Measurements from ENCODE around the gene SOX4. TPM values are rescaled to one million over a fixed set of nuclear protein-coding genes. Genes with fewer than 3 reads are reported as not detected.
"Not testable (repeated sequence)": the region's sequence is repeated elsewhere in the genome, so short reads cannot be mapped to it uniquely, and the experiment has no call there.

Gene SOX4
- polyA plus RNA-seq, result 1 to 10 TPM; 3.0 to 6.1 TPM

DNA sequence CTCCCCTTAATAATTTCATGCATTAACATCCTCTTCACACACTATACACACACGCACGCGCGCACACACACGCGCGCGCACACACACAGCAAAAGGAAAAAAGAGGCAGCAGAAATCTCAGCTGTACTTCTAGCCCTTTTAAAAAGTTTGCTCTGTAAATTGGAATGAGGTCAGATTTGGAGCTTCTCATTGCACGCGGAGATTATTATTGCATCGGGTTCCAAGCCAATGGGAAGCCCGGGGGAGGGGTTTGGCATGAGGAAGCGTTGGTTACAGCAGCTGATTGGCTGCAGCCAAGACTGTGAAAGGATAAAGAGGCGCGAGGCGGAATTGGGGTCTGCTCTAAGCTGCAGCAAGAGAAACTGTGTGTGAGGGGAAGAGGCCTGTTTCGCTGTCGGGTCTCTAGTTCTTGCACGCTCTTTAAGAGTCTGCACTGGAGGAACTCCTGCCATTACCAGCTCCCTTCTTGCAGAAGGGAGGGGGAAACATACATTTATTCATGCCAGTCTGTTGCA lies at the start of gene SOX4:
Gene SOX4, plus strand, starts transcription at position 340 of the 515 bp plus-strand sequence. CDS start 784 bp downstream, outside the sequence.
- 0% methylated on average over 19 of the region's 19 CpGs for WGBS, 2 donors
- no peaks in the 10 kb centered on the region for H3K9me3 ChIP-seq (ENCODE audit: control insufficient read depth in 2 of 2, insufficient read depth in 1 of 2, low read depth in 1 of 2, low read length in 1 of 2)
- H3K27ac ChIP-seq (ENCODE audit: low read depth in 2 of 2, low read length in 1 of 2), result peak within 1 kb of the TSS; percentile 94

DNA sequence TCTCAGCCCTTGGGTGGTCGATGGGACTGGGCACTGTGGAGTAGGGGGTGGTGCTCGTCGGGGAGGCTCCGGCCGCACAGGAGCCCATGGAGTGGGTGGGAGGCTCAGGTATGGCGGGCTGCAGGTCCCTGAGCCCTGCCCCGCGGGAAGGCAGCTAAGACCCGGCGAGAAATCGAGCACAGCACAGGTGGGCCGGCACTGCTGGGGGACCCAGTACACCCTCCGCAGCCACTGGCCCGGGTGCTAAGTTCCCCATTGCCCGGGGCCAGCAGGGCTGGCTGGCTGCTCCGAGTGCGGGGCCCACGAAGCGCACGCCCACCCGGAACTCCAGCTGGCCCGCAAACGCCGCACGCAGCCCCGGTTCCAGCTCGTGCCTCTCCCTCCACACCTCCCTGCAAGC lies 41.3 kb upstream of the SOX4 start:
- H3K36me3 ChIP-seq (ENCODE audit: control insufficient read depth in 2 of 2, insufficient read depth in 2 of 2, low read length in 1 of 2); H3K4me3 ChIP-seq (ENCODE audit: low read depth in 1 of 2, low read length in 2 of 2); H3K27ac ChIP-seq (ENCODE audit: low read depth in 2 of 2, low read length in 1 of 2); H3K9me3 ChIP-seq (ENCODE audit: control insufficient read depth in 2 of 2, insufficient read depth in 1 of 2, low read depth in 1 of 2, low read length in 1 of 2); H3K27me3 ChIP-seq (ENCODE audit: control insufficient read depth in 1 of 2, insufficient read depth in 2 of 2, low read length in 2 of 2); H3K4me1 ChIP-seq (ENCODE audit: control insufficient read depth in 2 of 2, insufficient read depth in 2 of 2, low read length in 1 of 2): not testable (repeated sequence)
- 90 to 95% methylated on average over 25 to 27 of the region's 27 CpGs for WGBS, 2 donors

More for the DNA sequence above, at the start of gene SOX4:
- Histone ChIP-seq H3K27me3 (ENCODE audit: control insufficient read depth in 1 of 2, insufficient read depth in 2 of 2, low read length in 2 of 2) (no peaks in the 10 kb centered on the region), H3K36me3 (ENCODE audit: control insufficient read depth in 2 of 2, insufficient read depth in 2 of 2, low read length in 1 of 2) (no peaks in the 10 kb centered on the region), H3K4me1 (ENCODE audit: control insufficient read depth in 2 of 2, insufficient read depth in 2 of 2, low read length in 1 of 2) (no peaks in the 10 kb centered on the region), H3K4me3 (ENCODE audit: low read depth in 1 of 2, low read length in 2 of 2) (peak within 1 kb of the TSS; percentile 69 to 88)

DNA sequence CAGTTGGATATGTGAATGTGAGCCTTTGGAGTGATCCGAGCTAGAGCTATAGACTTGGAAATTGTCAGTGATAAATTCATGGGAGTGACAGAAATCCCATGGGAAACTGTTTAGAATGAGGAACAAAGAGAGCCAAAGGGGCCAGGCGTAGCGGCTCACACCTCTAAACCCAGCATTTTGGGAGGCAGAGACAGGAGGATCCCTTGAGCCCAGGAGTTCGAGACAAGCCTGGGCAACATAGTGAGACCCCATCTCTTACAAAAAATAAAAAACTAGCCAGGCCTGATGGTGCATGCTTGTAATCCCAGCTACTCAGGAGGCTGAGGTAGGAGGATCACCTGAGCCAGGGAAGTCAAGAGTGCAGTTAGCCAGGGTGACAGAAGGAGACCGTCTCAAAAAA lies 39.3 kb upstream of the SOX4 start:
- H3K4me3 ChIP-seq (ENCODE audit: low read depth in 1 of 2, low read length in 2 of 2), result no peak overlapping the region
- no peaks in the 10 kb centered on the region for H3K9me3 ChIP-seq (ENCODE audit: control insufficient read depth in 2 of 2, insufficient read depth in 1 of 2, low read depth in 1 of 2, low read length in 1 of 2)
- H3K27me3 ChIP-seq (ENCODE audit: control insufficient read depth in 1 of 2, insufficient read depth in 2 of 2, low read length in 2 of 2), result no peaks in the 10 kb centered on the region
- no peak overlapping the region for H3K27ac ChIP-seq (ENCODE audit: low read depth in 2 of 2, low read length in 1 of 2)
- no peaks in the 10 kb centered on the region for H3K4me1 ChIP-seq (ENCODE audit: control insufficient read depth in 2 of 2, insufficient read depth in 2 of 2, low read length in 1 of 2)
- 87 to 95% methylated on average over 5 of the region's 5 CpGs for WGBS, 2 donors
- no peaks in the 10 kb centered on the region for H3K36me3 ChIP-seq (ENCODE audit: control insufficient read depth in 2 of 2, insufficient read depth in 2 of 2, low read length in 1 of 2)

DNA sequence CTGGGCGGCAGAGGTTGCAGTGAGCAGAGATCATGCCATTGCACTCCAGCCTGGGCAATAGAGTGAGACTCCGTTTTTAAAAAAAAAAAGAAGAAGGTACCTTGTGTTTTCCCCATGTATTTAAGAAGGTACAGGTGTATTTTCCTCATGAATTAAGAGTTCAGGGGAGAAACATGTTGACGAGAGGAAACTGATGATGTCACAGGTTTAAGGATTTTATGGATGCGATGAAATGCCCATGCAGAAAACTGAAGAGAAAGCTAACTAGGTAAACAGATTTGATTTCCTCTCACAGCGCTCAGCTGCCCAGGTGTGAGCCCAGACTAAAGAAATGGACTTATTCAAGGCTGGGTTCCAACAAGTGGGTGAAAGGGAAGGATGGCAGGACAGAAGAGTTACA lies 38.4 kb upstream of the SOX4 start:
- Histone ChIP-seq H3K4me1 (ENCODE audit: control insufficient read depth in 2 of 2, insufficient read depth in 2 of 2, low read length in 1 of 2) (no peaks in the 10 kb centered on the region), H3K27ac (ENCODE audit: low read depth in 2 of 2, low read length in 1 of 2) (no peak overlapping the region), H3K9me3 (ENCODE audit: control insufficient read depth in 2 of 2, insufficient read depth in 1 of 2, low read depth in 1 of 2, low read length in 1 of 2) (no peaks in the 10 kb centered on the region), H3K36me3 (ENCODE audit: control insufficient read depth in 2 of 2, insufficient read depth in 2 of 2, low read length in 1 of 2) (no peaks in the 10 kb centered on the region), H3K27me3 (ENCODE audit: control insufficient read depth in 1 of 2, insufficient read depth in 2 of 2, low read length in 2 of 2) (no peaks in the 10 kb centered on the region), H3K4me3 (ENCODE audit: low read depth in 1 of 2, low read length in 2 of 2) (no peak overlapping the region)
- 76 to 83% methylated on average over 5 of the region's 5 CpGs for WGBS, 2 donors

DNA sequence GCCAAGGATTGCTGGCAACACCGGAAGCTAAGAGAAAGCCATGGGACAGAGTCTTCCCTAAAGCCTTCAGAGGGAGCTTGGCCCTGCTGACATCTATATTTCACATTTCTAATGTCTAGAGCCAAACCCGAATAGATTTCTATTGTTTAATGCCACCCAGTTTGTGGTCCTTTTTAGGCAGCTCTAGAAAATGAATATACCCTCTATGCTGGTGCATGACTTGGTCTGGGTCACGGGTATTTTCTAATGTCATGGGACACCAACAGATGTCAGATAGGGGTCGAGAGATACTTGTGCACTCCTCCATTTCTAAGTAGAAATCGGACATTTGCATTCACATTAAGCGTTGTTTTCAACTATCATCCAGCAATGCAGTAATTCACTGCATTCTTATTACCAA lies 37.0 kb upstream of the SOX4 start:
- Histone ChIP-seq H3K9me3 (ENCODE audit: control insufficient read depth in 2 of 2, insufficient read depth in 1 of 2, low read depth in 1 of 2, low read length in 1 of 2) (no peaks in the 10 kb centered on the region), H3K4me3 (ENCODE audit: low read depth in 1 of 2, low read length in 2 of 2) (no peak overlapping the region), H3K27ac (ENCODE audit: low read depth in 2 of 2, low read length in 1 of 2) (no peak overlapping the region), H3K36me3 (ENCODE audit: control insufficient read depth in 2 of 2, insufficient read depth in 2 of 2, low read length in 1 of 2) (no peaks in the 10 kb centered on the region), H3K27me3 (ENCODE audit: control insufficient read depth in 1 of 2, insufficient read depth in 2 of 2, low read length in 2 of 2) (no peaks in the 10 kb centered on the region), H3K4me1 (ENCODE audit: control insufficient read depth in 2 of 2, insufficient read depth in 2 of 2, low read length in 1 of 2) (no peaks in the 10 kb centered on the region)
- 82 to 87% methylated on average over 6 of the region's 6 CpGs for WGBS, 2 donors

DNA sequence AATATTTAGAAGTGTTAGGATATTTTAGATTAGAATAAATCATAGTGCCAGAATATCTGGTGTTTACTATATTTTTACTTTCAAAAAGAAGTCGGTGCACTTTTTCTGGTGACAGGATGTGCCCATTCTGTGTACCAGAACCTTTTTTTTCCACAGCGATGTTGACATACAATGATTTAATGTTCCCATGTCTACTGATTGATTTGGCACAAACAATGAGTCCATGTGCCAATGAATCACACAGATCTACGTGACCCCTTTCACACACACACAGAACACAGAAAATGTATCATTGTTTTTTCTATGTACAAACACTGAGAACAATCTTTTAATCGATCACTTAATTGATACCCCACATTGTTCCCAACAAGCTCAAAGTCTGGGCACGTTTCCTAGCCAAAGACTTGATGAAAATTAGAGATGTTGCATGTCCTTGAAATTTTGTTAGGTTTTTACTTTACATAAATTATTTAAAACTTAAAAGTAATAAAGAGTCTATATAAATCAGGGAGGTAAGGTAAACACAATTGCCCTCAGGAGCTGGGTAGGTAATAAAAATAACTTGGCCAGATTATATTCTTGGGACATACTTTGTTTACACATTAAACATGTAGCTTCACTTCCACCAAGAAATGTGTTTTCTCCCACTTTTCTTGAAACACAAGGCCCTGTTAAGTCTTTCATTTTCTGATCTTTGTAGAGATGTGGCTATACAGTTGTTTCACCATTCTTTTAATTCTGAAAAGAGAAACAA lies 36.4 kb upstream of the SOX4 start:
- H3K4me1 ChIP-seq (ENCODE audit: control insufficient read depth in 2 of 2, insufficient read depth in 2 of 2, low read length in 1 of 2), result no peaks in the 10 kb centered on the region
- WGBS, 2 donors, result 41 to 48% methylated on average over 5 of the region's 5 CpGs
- H3K27ac ChIP-seq (ENCODE audit: low read depth in 2 of 2, low read length in 1 of 2), result no peak overlapping the region
- H3K27me3 ChIP-seq (ENCODE audit: control insufficient read depth in 1 of 2, insufficient read depth in 2 of 2, low read length in 2 of 2), result no peaks in the 10 kb centered on the region
- no peaks in the 10 kb centered on the region for H3K9me3 ChIP-seq (ENCODE audit: control insufficient read depth in 2 of 2, insufficient read depth in 1 of 2, low read depth in 1 of 2, low read length in 1 of 2)
- no peaks in the 10 kb centered on the region for H3K36me3 ChIP-seq (ENCODE audit: control insufficient read depth in 2 of 2, insufficient read depth in 2 of 2, low read length in 1 of 2)
- H3K4me3 ChIP-seq (ENCODE audit: low read depth in 1 of 2, low read length in 2 of 2), result no peak overlapping the region

DNA sequence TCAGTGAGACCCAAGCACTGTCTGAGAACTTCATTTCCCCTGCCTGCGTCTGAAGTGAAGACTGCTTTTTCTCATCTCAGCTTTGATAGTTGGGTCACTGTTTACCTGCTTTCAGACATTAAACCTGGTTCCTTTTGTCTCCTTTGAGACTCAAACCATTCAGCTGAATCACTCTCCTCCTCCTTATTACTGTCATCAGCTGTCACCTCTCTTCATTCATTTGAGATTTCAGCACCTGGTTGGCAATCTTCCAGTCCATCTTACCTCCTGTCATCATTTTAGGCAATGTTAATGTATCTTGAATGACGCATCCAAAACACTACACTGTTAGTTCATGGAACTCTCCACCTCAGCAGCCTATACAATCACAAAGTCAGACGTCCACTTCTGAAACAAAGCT lies 34.3 kb upstream of the SOX4 start:
- Histone ChIP-seq H3K36me3 (ENCODE audit: control insufficient read depth in 2 of 2, insufficient read depth in 2 of 2, low read length in 1 of 2) (no peaks in the 10 kb centered on the region), H3K27me3 (ENCODE audit: control insufficient read depth in 1 of 2, insufficient read depth in 2 of 2, low read length in 2 of 2) (no peaks in the 10 kb centered on the region), H3K4me3 (ENCODE audit: low read depth in 1 of 2, low read length in 2 of 2) (no peak overlapping the region), H3K4me1 (ENCODE audit: control insufficient read depth in 2 of 2, insufficient read depth in 2 of 2, low read length in 1 of 2) (no peaks in the 10 kb centered on the region), H3K27ac (ENCODE audit: low read depth in 2 of 2, low read length in 1 of 2) (no peak overlapping the region), H3K9me3 (ENCODE audit: control insufficient read depth in 2 of 2, insufficient read depth in 1 of 2, low read depth in 1 of 2, low read length in 1 of 2) (no peaks in the 10 kb centered on the region)
- WGBS, 2 donors, result 72 to 82% methylated on average over 3 of the region's 3 CpGs

DNA sequence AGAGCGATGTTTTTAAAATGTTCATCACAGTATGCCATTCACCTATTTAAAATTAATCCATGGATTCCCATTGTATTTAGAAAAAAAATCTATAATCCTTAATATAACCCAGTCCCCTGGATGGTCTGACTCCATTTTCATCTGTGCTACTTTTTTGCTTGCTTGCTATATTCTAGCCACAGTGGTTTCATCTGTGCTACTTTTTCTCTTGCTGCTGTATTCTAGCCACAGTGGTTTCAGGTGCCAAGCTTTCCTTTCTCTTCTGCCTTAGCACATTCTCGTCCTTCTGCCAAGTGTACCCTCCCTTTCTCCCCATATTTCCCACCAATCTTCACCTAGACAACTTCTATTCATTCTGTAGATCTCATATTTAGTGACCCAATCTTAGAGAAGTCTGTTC lies 33.3 kb upstream of the SOX4 start:
- no peak overlapping the region for H3K4me3 ChIP-seq (ENCODE audit: low read depth in 1 of 2, low read length in 2 of 2)
- no peaks in the 10 kb centered on the region for H3K9me3 ChIP-seq (ENCODE audit: control insufficient read depth in 2 of 2, insufficient read depth in 1 of 2, low read depth in 1 of 2, low read length in 1 of 2)
- 69 to 71% methylated on average over 2 of the region's 2 CpGs for WGBS, 2 donors
- no peaks in the 10 kb centered on the region for H3K27me3 ChIP-seq (ENCODE audit: control insufficient read depth in 1 of 2, insufficient read depth in 2 of 2, low read length in 2 of 2)
- no peaks in the 10 kb centered on the region for H3K36me3 ChIP-seq (ENCODE audit: control insufficient read depth in 2 of 2, insufficient read depth in 2 of 2, low read length in 1 of 2)
- H3K27ac ChIP-seq (ENCODE audit: low read depth in 2 of 2, low read length in 1 of 2), result no peak overlapping the region
- no peaks in the 10 kb centered on the region for H3K4me1 ChIP-seq (ENCODE audit: control insufficient read depth in 2 of 2, insufficient read depth in 2 of 2, low read length in 1 of 2)

DNA sequence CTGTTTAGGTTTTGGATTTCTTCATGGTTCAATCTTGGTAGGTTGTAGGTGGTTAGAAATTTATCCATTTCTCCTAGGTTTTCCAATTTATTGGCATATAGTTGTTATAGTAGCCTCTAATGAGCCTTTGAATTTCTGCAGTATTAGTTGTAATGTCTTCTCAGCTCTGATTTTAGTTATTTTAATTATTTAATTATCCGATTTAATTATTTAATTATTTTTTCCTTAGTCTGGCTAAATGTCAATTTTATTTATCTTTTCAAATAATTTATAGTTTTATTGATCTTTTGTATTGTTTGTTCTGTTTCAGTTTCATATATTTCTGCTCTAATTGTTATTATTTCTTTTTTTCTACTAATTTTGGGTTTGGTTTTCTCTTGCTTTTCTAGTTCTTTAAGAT lies 28.1 kb upstream of the SOX4 start:
- no peaks in the 10 kb centered on the region for H3K4me1 ChIP-seq (ENCODE audit: control insufficient read depth in 2 of 2, insufficient read depth in 2 of 2, low read length in 1 of 2)
- no peak overlapping the region for H3K27ac ChIP-seq (ENCODE audit: low read depth in 2 of 2, low read length in 1 of 2)
- peaks cover 0 to 5% of the 10 kb centered on the region in 2 donors for H3K9me3 ChIP-seq (ENCODE audit: control insufficient read depth in 2 of 2, insufficient read depth in 1 of 2, low read depth in 1 of 2, low read length in 1 of 2)
- no peaks in the 10 kb centered on the region for H3K36me3 ChIP-seq (ENCODE audit: control insufficient read depth in 2 of 2, insufficient read depth in 2 of 2, low read length in 1 of 2)
- H3K27me3 ChIP-seq (ENCODE audit: control insufficient read depth in 1 of 2, insufficient read depth in 2 of 2, low read length in 2 of 2), result no peaks in the 10 kb centered on the region
- H3K4me3 ChIP-seq (ENCODE audit: low read depth in 1 of 2, low read length in 2 of 2), result no peak overlapping the region
- 89 to 90% methylated on average over 1 of the region's 1 CpG for whole genome bisulfite sequencing, 2 donors

DNA sequence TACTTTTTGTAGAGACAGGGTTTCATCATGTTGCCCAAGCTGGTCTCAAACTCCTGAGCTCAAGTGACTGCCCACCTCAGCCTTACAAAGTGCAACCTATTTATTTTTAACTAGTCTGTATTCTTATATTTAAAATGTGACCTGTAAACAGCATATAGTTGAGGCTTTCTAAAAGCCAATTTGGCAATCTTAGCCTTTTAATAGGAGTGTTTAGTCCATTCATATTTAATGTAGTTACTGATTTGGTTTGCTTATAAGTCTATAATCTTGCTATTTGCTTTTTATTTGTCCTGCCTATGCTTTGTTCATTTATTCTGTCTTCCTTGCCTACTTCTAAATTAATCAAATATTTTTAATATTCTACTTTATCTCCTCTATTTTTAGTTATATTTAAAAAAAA lies 15.0 kb upstream of the SOX4 start:
- peaks cover 3 to 4% of the 10 kb centered on the region in 2 donors for H3K9me3 ChIP-seq (ENCODE audit: control insufficient read depth in 2 of 2, insufficient read depth in 1 of 2, low read depth in 1 of 2, low read length in 1 of 2)
- no peak overlapping the region for H3K4me3 ChIP-seq (ENCODE audit: low read depth in 1 of 2, low read length in 2 of 2)
- no peak overlapping the region for H3K27ac ChIP-seq (ENCODE audit: low read depth in 2 of 2, low read length in 1 of 2)
- H3K27me3 ChIP-seq (ENCODE audit: control insufficient read depth in 1 of 2, insufficient read depth in 2 of 2, low read length in 2 of 2), result no peaks in the 10 kb centered on the region
- no peaks in the 10 kb centered on the region for H3K36me3 ChIP-seq (ENCODE audit: control insufficient read depth in 2 of 2, insufficient read depth in 2 of 2, low read length in 1 of 2)
- H3K4me1 ChIP-seq (ENCODE audit: control insufficient read depth in 2 of 2, insufficient read depth in 2 of 2, low read length in 1 of 2), result no peaks in the 10 kb centered on the region

Data from esophagus (tissue), 2 donors.